ENCODE measurements around the gene ZBTB3.
A peak's percentile ranks its signal among the peaks of the same experiment; 100 is the strongest.
"Not testable (repeated sequence)": the region's sequence is repeated elsewhere in the genome, so short reads cannot be mapped to it uniquely, and the experiment has no call there.

Gene ZBTB3

GRCh38 chr11:62732830-62733229 lies 21.1 kb downstream of the ZBTB3 start:
- no peak for FAIRE-seq
- DNase-seq (ENCODE audit: insufficient read length, low spot score) = no peak
- no peak for TF ChIP-seq POLR2A (IDR thresholded peaks at IDR 0.05; ENCODE audit: low read depth, low read length)

- not testable (repeated sequence) for DNase-seq (ENCODE audit: insufficient read length, low spot score); FAIRE-seq
Measured at GRCh38 chr11:62730076-62730475, 23.9 kb downstream of the ZBTB3 start.

- TF ChIP-seq POLR2A (IDR thresholded peaks at IDR 0.05; ENCODE audit: low read depth, low read length) = peak; percentile 28; the same call in 1 of the 2 replicates
- FAIRE-seq = no peak
- DNase-seq (ENCODE audit: insufficient read length, low spot score) = peak; percentile 64
Measured at GRCh38 chr11:62728171-62728988, 25.6 kb downstream of the ZBTB3 start, which contains the start of gene TTC9C. TSS of gene TTC9C (plus strand) at chr11:62728486. CDS start at chr11:62728849, 363 bp downstream.

GRCh38 chr11:62727872-62728170 lies 26.1 kb downstream of the ZBTB3 start:
- TF ChIP-seq POLR2A (IDR thresholded peaks at IDR 0.05; ENCODE audit: low read depth, low read length) = no peak
- DNase-seq (ENCODE audit: insufficient read length, low spot score) = peak; percentile 63
- FAIRE-seq = no peak

- peak; percentile 73 for TF ChIP-seq POLR2A (IDR thresholded peaks at IDR 0.05; ENCODE audit: low read depth, low read length)
- peak; percentile 96 for DNase-seq (ENCODE audit: insufficient read length, low spot score)
- no peak for FAIRE-seq
Measured at GRCh38 chr11:62727165-62727871, 26.6 kb downstream of the ZBTB3 start, which contains the start of gene HNRNPUL2. TSS of gene HNRNPUL2 (minus strand) at chr11:62727457. CDS start at chr11:62727156, 301 bp downstream.

- DNase-seq (ENCODE audit: insufficient read length, low spot score) (no peak), FAIRE-seq (no peak)
- TF ChIP-seq POLR2A (IDR thresholded peaks at IDR 0.05; ENCODE audit: low read depth, low read length) = no peak
Measured at GRCh38 chr11:62726915-62727164, 27.1 kb downstream of the ZBTB3 start.

GRCh38 chr11:62726156-62726914 lies 27.6 kb downstream of the ZBTB3 start:
- no peak for FAIRE-seq
- DNase-seq (ENCODE audit: insufficient read length, low spot score) = no peak
- TF ChIP-seq POLR2A (IDR thresholded peaks at IDR 0.05; ENCODE audit: low read depth, low read length) = no peak

GRCh38 chr11:62725646-62726045 lies 28.3 kb downstream of the ZBTB3 start:
- DNase-seq (ENCODE audit: insufficient read length, low spot score) (no peak), FAIRE-seq (no peak)
- no peak for TF ChIP-seq POLR2A (IDR thresholded peaks at IDR 0.05; ENCODE audit: low read depth, low read length)

- TF ChIP-seq POLR2A (IDR thresholded peaks at IDR 0.05; ENCODE audit: low read depth, low read length) = no peak
- FAIRE-seq = no peak
- DNase-seq (ENCODE audit: insufficient read length, low spot score) = no peak
Measured at GRCh38 chr11:62724171-62724570, 29.8 kb downstream of the ZBTB3 start.

- FAIRE-seq = no peak
- no peak for TF ChIP-seq POLR2A (IDR thresholded peaks at IDR 0.05; ENCODE audit: low read depth, low read length)
- no peak for DNase-seq (ENCODE audit: insufficient read length, low spot score)
Measured at GRCh38 chr11:62721994-62722393, 32.0 kb downstream of the ZBTB3 start.

GRCh38 chr11:62719302-62719978 lies 34.5 kb downstream of the ZBTB3 start:
- no peak for FAIRE-seq
- TF ChIP-seq POLR2A (IDR thresholded peaks at IDR 0.05; ENCODE audit: low read depth, low read length) = no peak
- DNase-seq (ENCODE audit: insufficient read length, low spot score) = no peak

GRCh38 chr11:62716816-62717215 lies 37.1 kb downstream of the ZBTB3 start:
- no peak for FAIRE-seq
- DNase-seq (ENCODE audit: insufficient read length, low spot score) = no peak
- TF ChIP-seq POLR2A (IDR thresholded peaks at IDR 0.05; ENCODE audit: low read depth, low read length) = no peak

- no peak for TF ChIP-seq POLR2A (IDR thresholded peaks at IDR 0.05; ENCODE audit: low read depth, low read length)
- no peak for FAIRE-seq
- DNase-seq (ENCODE audit: insufficient read length, low spot score) = no peak
Measured at GRCh38 chr11:62716206-62716605, 37.8 kb downstream of the ZBTB3 start.

All from H54 (cell line).